GM21390 (cell line): ENCODE measurements around the gene BICD1.
A peak's percentile ranks its signal among the peaks of the same experiment; 100 is the strongest.

Source experiments
- ATAC-seq: cut with Tn5 transposase; IDR thresholded peaks from one replicate; pipeline ENCODE4 v1.9.1; 2021; ENCODE audit not compliant: unreplicated experiment

The BICD1 gene

GRCh38 chr12:32100888-32101287, 5.8 kb upstream of the BICD1 start:
- ATAC-seq, result no peak

- ATAC-seq, result no peak
These were observed 4.4 kb upstream of the BICD1 start for GRCh38 chr12:32102234-32102633.

- ATAC-seq, result no peak
These were observed 1.9 kb upstream of the BICD1 start for GRCh38 chr12:32104572-32105355.

- ATAC-seq, result no peak
These were observed 596 bp upstream of the BICD1 start for GRCh38 chr12:32105986-32106516.

- ATAC-seq, result peak; percentile 2
These were observed 966 bp downstream of the BICD1 start for GRCh38 chr12:32107359-32108267.

- ATAC-seq, result no peak
These were observed 2.1 kb downstream of the BICD1 start for GRCh38 chr12:32108787-32109186.

GRCh38 chr12:32110417-32110816, 3.8 kb downstream of the BICD1 start:
- ATAC-seq, result no peak

GRCh38 chr12:32110942-32111341, 4.3 kb downstream of the BICD1 start:
- ATAC-seq, result no peak

- no peak for ATAC-seq
These were observed 8.9 kb downstream of the BICD1 start for GRCh38 chr12:32115404-32116104.

GRCh38 chr12:32116897-32117296, 10.2 kb downstream of the BICD1 start:
- ATAC-seq, result no peak

- no peak for ATAC-seq
These were observed 10.7 kb downstream of the BICD1 start for GRCh38 chr12:32117316-32117715.

GRCh38 chr12:32118806-32119205, 12.2 kb downstream of the BICD1 start:
- ATAC-seq, result no peak

- peak; percentile 91 for ATAC-seq
These were observed 13.8 kb downstream of the BICD1 start for GRCh38 chr12:32120419-32120818.

- no peak for ATAC-seq
These were observed 18.0 kb downstream of the BICD1 start for GRCh38 chr12:32124637-32125036.

GRCh38 chr12:32125455-32126084, 18.9 kb downstream of the BICD1 start:
- ATAC-seq, result no peak

GRCh38 chr12:32126720-32127119, 20.1 kb downstream of the BICD1 start:
- no peak for ATAC-seq

- ATAC-seq, result no peak
These were observed 25.0 kb downstream of the BICD1 start for GRCh38 chr12:32131666-32132065.

GRCh38 chr12:32134101-32134888, 27.6 kb downstream of the BICD1 start:
- peak; percentile 70 for ATAC-seq

- no peak for ATAC-seq
These were observed 29.3 kb downstream of the BICD1 start for GRCh38 chr12:32135967-32136366.

- ATAC-seq, result no peak
These were observed 29.8 kb downstream of the BICD1 start for GRCh38 chr12:32136404-32136803.
